Measurements from ENCODE around the gene GALNT8.

- TF ChIP-seq CTCF (IDR thresholded peaks at IDR 0.05; ENCODE audit: insufficient read depth, low read length, poor library complexity, severe bottlenecking) (no peak), EZH2phosphoT487 (conservative IDR thresholded peaks at IDR 0.05; ENCODE audit: low read length) (no peak)
These were observed 416 bp downstream of the GALNT8 start for GRCh38 chr12:4720637-4720995.

Data from SU-DHL-6 (cell line).